GM18498 (cell line): ENCODE measurements around the gene LAMC3.

Experiments
- ATAC-seq: cut with Tn5 transposase; IDR thresholded peaks from one replicate; pipeline ENCODE4 v1.9.1; 2021; ENCODE audit warnings: mild to moderate bottlenecking, moderate library complexity; ENCODE audit not compliant: unreplicated experiment

LAMC3 gene

DNA sequence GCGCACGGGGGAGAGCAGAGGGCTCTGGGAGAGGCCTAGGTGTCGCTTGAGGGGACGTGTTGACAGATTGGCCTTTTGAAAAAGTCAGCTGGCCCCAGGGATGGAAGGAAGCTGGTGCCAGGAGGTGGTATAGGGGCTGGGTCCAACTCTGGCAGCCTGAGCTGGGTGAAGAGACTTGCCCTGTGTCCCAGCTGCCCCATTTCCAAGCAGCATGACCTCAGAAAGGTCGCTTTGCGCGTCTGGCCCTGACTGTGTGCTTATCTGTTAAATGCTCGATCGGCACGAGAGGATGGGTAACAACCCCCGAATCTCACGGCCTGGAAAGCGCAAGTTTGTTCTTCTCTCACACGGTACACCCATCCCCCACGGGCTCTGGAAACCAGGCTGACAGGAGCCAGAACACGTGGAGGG is 31.2 kb upstream of the LAMC3 start:
- ATAC-seq: no peak

DNA sequence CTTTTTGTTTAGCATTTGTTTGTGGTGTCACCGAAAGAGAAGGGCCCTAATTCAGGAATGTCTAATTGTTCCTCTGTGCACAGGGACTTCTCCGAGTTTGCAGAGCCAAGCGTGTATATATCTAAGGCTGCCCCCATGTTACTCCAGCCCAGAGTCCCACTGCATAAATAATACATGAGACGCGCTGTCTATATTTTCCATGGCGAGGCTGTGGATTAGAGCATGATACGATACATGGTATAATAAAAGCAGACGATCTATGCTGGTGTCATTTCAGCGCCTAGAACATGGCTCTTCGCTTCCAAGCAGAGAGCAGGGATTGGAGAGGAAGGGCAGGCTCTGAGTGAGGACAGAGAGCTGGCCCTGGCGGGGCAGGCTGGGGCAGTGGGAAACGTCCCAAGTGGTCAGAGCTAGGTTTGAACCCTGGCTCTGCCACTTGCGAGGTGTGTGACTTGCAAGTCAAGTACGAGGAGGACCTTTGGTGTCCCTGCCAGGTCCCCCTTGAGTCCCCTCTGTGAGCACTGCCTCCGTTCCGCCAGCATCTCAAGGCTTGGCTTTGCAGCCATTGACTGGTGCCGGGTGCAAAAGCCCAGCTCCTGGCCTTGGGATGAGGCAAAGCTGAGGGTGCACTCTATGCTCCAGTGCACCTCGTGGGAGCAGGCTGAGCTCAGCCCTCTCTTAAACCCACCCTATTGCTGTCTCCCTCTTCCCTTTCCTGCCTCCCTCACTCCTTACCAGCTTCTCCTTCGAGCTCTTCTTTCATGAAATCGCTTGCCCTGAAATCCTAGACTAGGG is 29.2 kb upstream of the LAMC3 start:
- ATAC-seq: no peak

DNA sequence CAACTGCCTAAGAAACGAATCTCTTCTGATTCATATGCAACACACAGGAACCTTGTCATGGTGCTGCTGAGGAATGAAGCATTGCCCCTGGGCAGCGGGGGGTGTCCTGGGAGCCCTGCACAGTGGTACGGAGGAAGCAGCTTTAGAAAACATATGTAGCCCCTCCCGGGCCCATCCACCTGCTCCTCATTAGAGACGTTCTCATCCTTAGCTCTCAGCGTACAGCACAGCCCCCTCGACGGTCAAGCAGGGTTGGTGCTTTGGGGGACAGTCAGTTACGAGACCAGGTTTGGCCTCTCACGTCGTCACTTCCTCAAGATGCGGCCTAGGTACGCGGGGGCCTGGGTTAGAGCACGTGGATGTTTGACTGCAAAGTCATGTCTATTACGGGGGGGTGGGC is 28.4 kb upstream of the LAMC3 start:
- no peak for ATAC-seq

DNA sequence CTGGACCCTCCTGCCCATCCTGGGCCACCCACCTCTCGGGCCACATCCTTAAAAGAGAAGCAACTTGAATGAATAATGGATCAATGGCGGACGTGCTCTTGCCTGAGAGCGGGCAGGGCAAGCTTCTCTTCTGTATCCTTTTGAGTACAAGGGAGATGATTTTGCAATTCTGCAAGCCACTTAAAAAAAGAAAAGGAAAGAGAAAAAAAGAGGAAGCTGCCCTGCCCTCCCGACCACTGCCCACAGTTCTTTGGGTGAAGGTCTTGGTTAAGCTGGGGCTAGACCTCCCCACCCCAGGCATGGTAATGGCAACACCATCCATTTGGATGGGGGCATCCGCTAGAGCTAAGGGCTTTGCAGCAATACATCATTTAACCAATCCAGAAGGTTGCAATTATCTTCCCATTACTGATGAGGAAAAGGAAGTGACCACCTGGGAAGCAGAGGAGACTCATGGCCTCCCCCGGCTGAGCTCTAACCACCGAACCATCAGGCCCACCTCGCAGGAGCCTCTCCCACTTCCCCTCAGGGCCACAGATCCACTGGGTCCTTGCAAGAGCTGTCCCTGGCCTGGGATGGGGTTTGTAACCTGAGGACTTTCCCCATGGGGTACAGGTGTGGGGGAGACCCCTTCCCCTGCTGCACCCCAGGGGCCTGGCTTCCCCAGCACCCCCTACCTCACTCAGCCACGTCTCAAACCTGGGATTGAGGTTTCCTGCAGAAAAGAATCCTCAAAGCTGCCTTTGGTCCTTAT is 27.8 kb upstream of the LAMC3 start:
- ATAC-seq: no peak

DNA sequence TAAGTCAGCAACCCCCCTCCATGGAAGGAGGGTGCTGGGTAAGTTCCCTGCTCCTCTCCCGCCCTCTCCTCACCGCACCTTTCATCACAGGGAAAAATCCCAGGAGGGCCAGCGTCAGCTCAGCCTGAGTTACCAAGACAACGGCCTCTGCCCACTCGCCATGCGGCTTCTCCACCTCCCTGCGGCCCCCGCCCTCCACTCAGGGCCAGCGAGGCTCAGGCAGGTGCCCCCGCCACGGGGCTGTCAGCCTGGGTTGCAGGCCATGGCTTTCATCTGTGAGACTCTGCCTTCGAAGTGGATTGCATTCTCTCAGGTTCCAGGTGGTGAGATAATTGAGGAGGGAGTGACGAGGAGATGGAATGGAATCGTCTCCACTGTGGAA is 27.2 kb upstream of the LAMC3 start:
- no peak for ATAC-seq

DNA sequence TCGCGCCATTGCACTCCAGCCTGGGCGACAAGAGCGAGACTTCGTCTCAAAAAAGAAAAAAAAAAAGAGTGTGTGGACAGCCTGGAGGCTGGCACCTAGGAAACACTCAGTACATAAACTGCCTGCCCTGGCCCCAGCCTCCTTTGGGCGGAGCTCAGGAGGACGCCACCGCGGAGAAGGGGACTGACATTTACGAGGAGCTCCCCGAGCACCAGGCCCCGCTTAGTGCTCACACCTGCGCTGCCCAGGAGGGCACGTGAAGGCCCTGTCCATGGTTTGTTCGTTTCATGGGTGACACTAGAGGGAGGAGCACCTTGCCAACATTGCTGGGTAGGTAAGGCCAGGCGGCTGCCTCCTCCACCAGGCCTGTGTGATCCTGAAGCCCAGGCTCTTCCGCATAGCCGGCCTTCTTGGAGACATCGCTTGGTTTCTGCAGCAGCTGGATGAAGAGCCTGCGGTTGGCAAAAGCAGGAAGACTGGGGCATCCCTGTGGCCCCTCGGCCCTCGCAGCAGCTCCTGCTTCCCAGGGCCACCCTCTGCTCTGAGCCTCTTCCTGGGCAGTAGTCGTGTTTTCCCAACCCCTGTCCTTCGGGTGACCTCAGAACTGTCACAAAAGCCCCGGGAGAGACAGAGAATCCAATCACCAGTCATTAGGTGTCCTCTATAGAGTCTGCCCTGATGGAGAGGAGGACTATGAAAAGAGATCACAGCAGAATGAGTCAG is 26.2 kb upstream of the LAMC3 start:
- ATAC-seq: no peak

DNA sequence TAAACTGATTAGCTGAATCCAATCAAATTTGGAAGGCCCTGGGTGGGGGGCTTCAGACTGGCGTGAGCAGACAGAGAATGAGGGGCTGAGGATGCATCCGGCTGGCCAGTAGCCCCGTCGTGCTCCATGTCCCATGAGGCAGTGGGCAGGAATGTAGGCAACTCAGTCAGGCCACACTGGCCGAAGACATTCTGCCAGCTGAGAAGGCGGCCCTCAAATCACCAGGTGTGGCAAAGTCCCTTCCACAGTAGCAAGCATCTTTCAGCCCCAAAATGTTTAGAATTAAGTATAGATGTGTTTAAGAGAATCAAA is 25.7 kb upstream of the LAMC3 start:
- no peak for ATAC-seq

DNA sequence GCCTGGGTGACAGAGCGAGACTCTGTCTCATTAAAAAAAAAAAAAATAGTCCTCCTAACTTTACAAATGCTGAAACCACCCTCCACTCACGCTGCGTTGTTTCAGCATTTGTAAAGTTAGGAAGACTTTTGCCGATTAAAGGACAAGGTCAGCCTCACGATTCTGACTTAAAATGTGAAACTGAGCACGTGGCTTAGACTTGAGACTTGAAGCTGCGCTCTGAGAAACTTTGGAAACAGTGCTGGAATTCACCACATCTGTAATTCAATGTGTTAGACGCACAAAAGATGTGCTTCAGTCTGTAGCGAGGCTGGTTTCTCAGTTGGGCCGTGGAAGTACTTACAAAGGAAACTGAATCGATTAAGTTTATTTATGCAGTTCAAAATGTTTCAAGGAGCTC is 25.0 kb upstream of the LAMC3 start:
- no peak for ATAC-seq

DNA sequence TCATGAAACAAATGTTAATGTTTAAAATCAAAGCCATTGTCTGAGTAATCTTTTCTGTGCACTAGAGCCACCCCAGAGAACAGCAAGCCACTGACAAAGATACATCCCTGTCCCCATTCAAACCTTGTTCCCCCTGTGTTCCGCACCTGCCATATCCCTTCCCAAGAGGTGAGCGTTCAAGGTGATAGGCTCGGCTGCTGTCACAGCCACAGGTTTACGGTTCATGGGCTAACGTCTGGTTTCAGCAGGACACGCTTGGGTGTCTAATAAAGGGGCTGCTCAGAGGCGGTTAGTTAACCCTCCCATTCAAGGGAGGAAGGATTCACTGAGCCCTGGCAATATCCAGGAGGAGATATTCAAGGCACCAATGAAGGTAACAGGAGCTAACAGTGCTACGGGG is 24.5 kb upstream of the LAMC3 start:
- no peak for ATAC-seq

DNA sequence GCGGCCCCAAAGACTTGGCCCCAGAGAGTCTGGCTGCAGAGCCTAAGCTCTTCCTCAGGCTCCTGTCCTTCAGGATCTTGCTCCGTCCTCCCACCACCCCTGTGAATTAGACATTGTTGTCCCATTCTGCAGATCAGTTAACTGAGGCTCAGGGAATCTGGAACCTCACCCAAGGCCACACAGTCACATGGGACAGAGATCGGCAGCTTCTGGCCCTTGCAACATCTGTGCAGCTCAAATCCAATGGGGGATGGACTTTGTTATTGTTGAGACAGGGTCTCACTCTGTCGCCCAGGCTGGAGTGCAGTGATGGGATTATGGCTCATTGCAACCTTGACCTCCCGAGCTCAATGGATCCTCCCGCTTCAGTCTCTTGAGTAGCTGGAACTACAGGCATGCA is 23.9 kb upstream of the LAMC3 start:
- no peak for ATAC-seq

DNA sequence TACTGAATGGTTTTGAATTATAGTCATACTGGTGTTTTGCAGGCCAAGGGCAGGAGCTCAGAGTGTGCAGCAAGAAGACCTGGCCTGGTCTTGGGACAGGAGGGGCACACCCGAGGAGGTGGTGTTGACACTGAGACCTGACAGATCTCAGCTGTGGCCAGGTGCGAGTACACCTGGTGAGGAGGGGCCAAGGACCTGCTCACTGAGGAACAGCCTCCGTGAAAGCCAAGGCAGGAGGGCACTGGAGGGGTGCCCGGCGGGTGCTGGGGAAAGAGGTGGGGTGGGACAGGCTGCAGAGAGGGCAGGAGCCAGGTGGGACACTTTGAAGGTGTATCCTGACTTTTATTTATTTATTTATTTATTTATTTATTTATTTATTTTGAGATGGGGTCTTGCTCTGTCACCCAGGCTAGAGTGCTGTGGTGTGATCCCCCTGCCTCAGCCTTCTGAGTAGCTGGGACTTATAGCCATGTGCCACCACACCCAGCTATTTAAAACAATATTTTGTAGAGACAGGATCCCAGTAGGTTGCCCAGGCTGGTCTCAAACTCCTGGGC is 23.3 kb upstream of the LAMC3 start:
- no peak for ATAC-seq

DNA sequence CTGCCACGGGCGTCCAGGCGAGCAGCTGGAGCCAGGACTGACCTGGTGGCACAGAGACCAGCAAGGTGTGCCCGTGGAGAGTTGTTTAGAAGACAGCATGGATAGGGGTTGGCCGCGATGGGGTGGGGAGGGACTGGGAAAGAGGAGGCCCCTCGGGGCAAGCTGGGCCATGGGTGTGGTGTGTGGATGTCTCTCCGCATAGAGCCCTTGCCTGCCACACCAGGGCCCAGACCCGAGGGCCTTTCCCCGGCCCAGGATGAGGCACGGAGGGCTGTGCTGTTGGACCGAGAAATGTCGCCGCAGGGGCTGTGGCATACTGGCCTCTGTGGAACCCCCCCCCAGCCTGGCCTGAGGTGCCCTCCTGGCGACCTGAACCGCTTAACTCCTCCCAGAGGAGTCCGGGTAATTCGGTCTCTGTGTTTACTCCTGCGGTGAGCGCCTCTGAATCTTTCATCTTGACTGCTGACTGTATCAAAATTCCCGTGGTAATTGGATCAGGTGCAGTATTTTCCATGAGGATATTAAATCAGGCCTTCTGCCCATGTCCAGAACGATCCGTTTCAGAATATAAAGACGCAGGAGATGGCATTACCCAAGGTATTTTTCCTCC is 22.5 kb upstream of the LAMC3 start:
- ATAC-seq: no peak

DNA sequence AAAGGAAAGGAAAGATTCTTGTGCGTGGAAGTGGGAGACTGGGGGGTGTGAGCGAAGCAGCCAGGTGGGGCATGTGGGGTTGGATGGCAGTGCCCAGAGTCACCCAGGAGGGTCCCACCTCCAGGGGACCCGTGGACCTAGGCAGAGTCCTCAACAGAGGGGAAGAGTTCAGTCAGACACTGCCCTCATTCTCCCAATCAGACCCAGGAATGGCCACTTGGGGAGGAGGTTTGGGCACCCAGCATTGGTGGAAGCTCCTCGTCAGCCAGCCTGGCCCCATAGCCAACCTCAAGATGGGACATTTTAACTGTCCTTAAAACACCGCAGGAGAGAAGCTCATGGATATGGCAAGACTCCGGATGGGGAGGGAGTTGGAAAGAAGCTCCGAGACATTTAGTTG is 21.9 kb upstream of the LAMC3 start:
- no peak for ATAC-seq

DNA sequence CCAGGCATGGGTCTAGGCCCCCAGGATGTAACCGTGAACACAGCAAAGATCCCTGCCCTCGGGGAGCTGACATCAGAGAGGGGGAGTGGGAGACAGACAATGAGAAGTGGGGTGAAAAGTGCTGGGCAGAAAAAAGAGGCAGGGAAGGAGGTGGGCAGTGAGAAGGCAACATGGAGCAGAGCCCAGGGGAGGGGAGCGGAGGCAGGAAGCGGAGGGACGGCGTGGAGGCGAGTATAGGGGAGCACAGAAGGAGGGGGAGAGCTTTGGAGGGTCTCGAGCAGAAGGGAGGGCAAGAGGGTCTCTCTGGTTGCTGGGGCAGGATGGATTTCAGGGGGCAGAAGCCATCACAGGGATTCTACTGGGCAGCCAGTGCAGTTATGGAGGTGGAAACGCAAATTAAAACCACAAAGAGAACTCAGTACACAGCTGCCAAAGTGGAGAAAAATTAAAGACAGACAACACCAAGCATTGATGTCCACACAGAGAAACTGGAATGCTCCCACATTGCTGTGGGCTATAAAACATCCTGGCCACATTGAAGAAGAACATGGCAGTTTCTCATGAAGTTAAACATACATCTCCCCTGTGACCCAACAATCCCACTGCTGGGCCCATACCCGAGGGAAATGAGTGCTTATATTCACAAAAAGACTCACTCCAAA is 21.1 kb upstream of the LAMC3 start:
- ATAC-seq: no peak

DNA sequence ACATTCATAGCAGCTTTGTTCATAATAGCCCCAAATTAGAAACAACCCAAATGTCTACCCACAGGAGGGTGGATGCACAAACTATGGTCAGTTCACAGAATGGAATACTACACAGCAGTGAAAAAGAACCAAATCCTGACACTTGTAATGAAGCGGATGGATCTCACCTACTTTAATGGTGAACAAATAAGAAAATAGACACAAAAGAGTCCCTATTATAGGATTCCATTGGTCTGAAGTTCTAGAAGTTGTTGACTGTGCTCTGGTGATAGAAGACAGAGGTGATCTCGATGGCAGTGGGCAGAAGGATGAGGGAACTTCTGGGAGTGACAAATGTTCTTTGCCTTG is 20.6 kb upstream of the LAMC3 start:
- no peak for ATAC-seq

DNA sequence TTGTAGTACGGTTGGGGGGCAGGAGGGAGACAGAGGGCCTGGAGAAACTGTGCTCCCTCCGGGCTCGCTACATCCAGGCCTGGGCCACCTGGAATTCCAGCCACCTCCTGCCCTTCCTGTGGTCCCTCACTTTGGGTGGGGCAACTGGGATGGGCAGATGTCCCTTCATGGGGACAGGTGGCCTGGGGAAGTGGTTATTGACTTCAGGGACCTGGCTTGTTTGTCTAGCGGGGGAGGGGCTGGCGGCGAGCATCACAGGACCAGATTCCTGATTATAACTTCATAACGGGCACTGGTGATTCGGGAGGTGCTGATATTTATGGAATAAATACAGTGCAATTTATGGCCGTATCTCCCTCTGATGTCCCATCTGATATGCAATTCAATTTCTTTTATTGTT is 20.1 kb upstream of the LAMC3 start:
- ATAC-seq: no peak

DNA sequence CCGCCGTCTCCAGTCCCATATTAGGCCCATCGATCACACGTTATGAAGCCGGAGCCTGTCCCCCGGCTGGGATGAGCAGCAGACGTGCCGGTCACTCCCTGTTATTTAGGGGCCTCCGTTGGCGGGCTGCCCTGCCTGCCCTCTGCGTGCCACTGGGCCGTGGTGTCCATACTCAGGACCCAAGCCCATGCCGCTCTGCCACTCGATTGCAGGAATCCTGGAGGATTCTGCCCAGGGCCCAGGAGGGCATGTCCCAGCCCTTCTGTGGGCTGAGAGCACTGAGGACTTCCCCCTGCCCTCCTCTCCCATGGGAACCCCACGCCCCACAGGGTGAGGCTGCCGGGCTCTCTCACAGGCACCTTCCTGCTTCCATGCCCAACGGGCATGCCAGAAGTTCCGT is 19.6 kb upstream of the LAMC3 start:
- ATAC-seq: no peak

DNA sequence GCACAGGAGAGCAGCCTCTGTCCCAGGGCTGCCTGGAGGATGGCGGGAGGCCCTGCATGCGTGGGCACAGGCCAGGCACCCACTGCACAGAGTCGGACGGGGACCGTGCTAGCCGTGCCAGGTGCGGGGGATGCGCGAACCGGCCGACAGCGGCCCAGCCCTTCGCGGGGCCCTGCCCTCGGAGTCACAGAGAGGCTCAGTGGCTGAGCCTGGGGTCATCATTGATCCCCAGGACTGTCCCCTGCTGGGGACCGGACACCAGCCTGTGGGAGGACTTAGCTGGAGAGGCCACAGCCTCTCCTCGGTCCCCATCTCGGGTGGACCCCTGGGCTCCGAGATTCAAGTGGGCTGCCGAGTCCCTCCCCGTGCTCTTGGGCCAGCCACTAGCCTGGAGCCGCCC is 19.1 kb upstream of the LAMC3 start:
- ATAC-seq: no peak

DNA sequence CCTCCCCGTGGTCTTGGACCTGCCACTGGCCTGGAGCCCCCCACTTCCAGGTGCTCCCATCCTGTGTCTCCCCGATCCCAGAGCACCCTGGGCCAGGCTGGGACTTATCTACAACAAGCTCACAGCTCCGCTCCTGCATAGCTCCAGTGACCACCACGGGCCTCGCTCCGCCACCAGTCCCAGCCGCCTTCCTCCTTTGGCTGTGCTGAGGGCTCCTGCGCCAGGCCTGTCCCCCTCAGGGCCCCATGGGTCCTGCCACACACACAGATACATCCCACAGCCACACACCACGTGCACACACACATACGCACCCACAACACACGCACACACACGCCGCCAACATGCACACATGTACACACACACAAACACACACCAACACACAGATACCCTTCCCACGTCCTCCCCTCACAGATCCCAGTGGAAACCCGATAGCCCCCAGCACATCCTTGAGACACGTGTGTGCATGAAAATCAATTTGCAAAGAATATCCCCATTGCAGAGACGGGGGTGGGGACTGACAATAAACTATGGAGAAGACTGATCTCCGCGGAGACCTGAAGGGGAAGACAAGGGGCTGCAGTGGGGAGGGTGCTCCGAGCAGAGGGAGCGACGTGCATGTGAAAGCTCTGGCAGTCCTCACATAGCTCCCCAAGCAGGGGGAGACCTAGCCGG is 18.5 kb upstream of the LAMC3 start:
- no peak for ATAC-seq

DNA sequence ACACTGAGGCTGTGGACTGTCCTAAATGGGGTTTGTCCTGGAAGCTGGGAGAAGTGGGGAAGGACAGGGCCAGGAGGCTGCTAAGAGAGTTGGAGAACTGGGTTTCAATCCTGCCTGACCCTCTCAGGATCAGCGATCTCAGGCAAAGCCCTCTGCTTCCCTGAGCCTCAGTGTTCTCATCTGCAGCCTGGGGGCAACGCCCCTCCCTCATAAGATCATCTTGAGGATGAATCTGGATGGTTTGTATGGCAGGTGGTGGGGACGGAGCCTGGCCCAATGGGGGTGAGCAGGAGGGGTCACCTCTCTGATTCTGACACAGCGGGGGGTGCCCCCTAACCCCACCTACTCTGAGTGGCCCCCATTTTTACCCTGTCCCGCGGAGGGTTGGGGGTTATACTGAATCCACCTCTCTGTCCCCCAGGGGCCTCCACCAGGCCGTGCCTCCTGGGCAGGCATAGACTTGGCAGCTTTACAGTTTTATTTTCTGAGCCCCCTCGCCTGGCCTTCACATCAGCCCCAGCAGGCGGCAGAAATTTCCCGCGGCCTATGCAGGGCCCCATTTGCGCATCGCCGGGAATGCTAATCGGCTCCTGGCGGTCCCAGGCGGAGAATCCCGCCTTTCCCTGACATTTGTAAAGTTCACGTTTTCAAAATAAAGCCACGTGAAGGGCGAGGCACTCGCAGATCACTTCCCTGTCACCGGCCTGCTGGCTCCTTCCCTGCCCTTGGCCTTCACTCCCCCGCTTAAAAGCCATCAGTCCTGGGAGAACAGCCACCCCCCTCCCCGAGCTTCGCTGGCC is 17.8 kb upstream of the LAMC3 start:
- ATAC-seq: no peak
